Neural cell (in vitro differentiated cells): ENCODE results near the gene GALNT11. TPM values are rescaled to one million over a fixed set of nuclear protein-coding genes. Genes with fewer than 3 reads are reported as not detected.

Experiments
- H2AFZ ChIP-seq: fragments of 200-600, 300-800 bp; sonication (generic), shearing (Covaris generic); 2 replicates; pipeline ENCODE4 v1.6.0; 2014; ENCODE audit warnings: low read depth, mild to moderate bottlenecking, antibody characterized with exemption, low read length, moderate library complexity
- H3F3A ChIP-seq: fragments of 200-600 bp; shearing (Covaris generic); 2 replicates; pipeline ENCODE4 v1.6.1; 2016; ENCODE audit warnings: mild to moderate bottlenecking, moderate library complexity, mixed read lengths, antibody characterized with exemption, low read length; ENCODE audit not compliant: insufficient read depth, poor library complexity, severe bottlenecking
- H3K27ac ChIP-seq: fragments of 200-600, 300-800 bp; sonication (generic), shearing (Covaris generic); 2 replicates; pipeline ENCODE4 v1.5.1; 2014; ENCODE audit warnings: mild to moderate bottlenecking, low read length, moderate library complexity
- H3K27me3 ChIP-seq: fragments of 300-800, 200-600 bp; sonication (generic), shearing (Covaris generic); 2 replicates; pipeline ENCODE4 v1.6.0; 2014; ENCODE audit warnings: mild to moderate bottlenecking, low read depth, low read length, moderate library complexity; ENCODE audit not compliant: insufficient read depth
- H3K36me3 ChIP-seq: fragments of 300-800, 200-600 bp; sonication (generic), shearing (Covaris generic); 2 replicates; pipeline ENCODE4 v1.5.1; 2014; ENCODE audit warnings: mild to moderate bottlenecking, antibody characterized with exemption, low read length, moderate library complexity; ENCODE audit not compliant: insufficient read depth
- H3K4me2 ChIP-seq: fragments of 300-800, 200-600 bp; sonication (generic), shearing (Covaris generic); 2 replicates; pipeline ENCODE4 v1.6.0; 2014; ENCODE audit warnings: mild to moderate bottlenecking, low read length
- H3K4me3 ChIP-seq: fragments of 300-800, 200-600 bp; sonication (generic), shearing (Covaris generic); 2 replicates; pipeline ENCODE4 v1.5.1; 2014; ENCODE audit warnings: mild to moderate bottlenecking, low read length, moderate library complexity
- H3K79me2 ChIP-seq: fragments of 200-600 bp; shearing (Covaris generic); replicated peaks from 2 replicates; pipeline ENCODE4 v1.6.0; 2014; ENCODE audit warnings: mild to moderate bottlenecking, low read length, moderate library complexity; ENCODE audit not compliant: insufficient read depth
- H3K9ac ChIP-seq: fragments of 300-800, 200-600 bp; sonication (generic), shearing (Covaris generic); 2 replicates; pipeline ENCODE4 v1.6.1; 2016; ENCODE audit warnings: mild to moderate bottlenecking, low read length, mixed read lengths
- H3K9me2 ChIP-seq: fragments of 200-600 bp; shearing (Covaris generic); 2 replicates; pipeline ENCODE4 v1.6.1; 2016; ENCODE audit warnings: mild to moderate bottlenecking, low read length, mixed read lengths; ENCODE audit not compliant: insufficient read depth
- H3K9me3 ChIP-seq: fragments of 200-600, 300-800 bp; sonication (generic), shearing (Covaris generic); 2 replicates; pipeline ENCODE4 v1.6.1; 2016; ENCODE audit warnings: mild to moderate bottlenecking, mixed run types, low read length, moderate library complexity, mixed read lengths
- H4K20me1 ChIP-seq: fragments of 200-600 bp; shearing (Covaris generic); 2 replicates; pipeline ENCODE4 v1.6.1; 2016; ENCODE audit warnings: mild to moderate bottlenecking, mixed run types; ENCODE audit not compliant: insufficient read depth
- EP300 ChIP-seq: fragments of 450-650 bp; conservative IDR thresholded peaks from 2 replicates; pipeline ENCODE4 v1.6.1; 2014; ENCODE audit warnings: antibody characterized with exemption, mild to moderate bottlenecking, moderate library complexity; ENCODE audit not compliant: poor library complexity, severe bottlenecking
- EZH2 ChIP-seq: fragments of 200-600, 300-800 bp; shearing (Covaris generic), sonication (generic); IDR thresholded peaks from 2 replicates; pipeline ENCODE4 v1.6.1; 2014; ENCODE audit warnings: antibody characterized with exemption, low read length, borderline replicate concordance, mild to moderate bottlenecking; ENCODE audit not compliant: insufficient read depth, poor library complexity, severe bottlenecking
- MXI1 ChIP-seq: fragments of 450-650 bp; conservative IDR thresholded peaks from 2 replicates; pipeline ENCODE4 v1.6.1; 2014; ENCODE audit warnings: antibody characterized with exemption, mild to moderate bottlenecking; ENCODE audit not compliant: poor library complexity, severe bottlenecking
- POLR2AphosphoS5 ChIP-seq: IDR thresholded peaks from 2 replicates; pipeline ENCODE4 v1.6.1; 2012
- RAD21 ChIP-seq: fragments of 450-650 bp; conservative IDR thresholded peaks from 2 replicates; pipeline ENCODE4 v1.6.1; 2014; ENCODE audit warnings: antibody characterized with exemption, mild to moderate bottlenecking, moderate library complexity
- SMC3 ChIP-seq: fragments of 450-650 bp; conservative IDR thresholded peaks from 2 replicates; pipeline ENCODE4 v1.6.1; 2014; ENCODE audit warnings: antibody characterized with exemption, mild to moderate bottlenecking, moderate library complexity; ENCODE audit not compliant: poor library complexity
- TAF1 ChIP-seq: IDR thresholded peaks from 2 replicates; pipeline ENCODE4 v1.6.1; 2012; ENCODE audit warnings: low read depth
- polyA plus RNA-seq: library from polyadenylated mRNA; depleted of rRNA; stranded (reverse); fragments of >200 nt; gene quantifications from 2 replicates; pipeline ENCODE4 v1.2.3, GENCODE V29; 2014
- TF ChIP-seq, protein P1 (sequence below): fragments of 450-650 bp; IDR thresholded peaks from 2 replicates; pipeline ENCODE4 v1.5.1; 2014; ENCODE audit warnings: antibody characterized with exemption, mild to moderate bottlenecking, moderate library complexity; ENCODE audit not compliant: poor library complexity, severe bottlenecking
- TF ChIP-seq, protein P2 (sequence below): IDR thresholded peaks from 2 replicates; pipeline ENCODE4 v1.6.1; 2012; ENCODE audit warnings: borderline replicate concordance

Gene GALNT11
- polyA plus RNA-seq, 1 donor from 2014 or later = 118 TPM

DNA sequence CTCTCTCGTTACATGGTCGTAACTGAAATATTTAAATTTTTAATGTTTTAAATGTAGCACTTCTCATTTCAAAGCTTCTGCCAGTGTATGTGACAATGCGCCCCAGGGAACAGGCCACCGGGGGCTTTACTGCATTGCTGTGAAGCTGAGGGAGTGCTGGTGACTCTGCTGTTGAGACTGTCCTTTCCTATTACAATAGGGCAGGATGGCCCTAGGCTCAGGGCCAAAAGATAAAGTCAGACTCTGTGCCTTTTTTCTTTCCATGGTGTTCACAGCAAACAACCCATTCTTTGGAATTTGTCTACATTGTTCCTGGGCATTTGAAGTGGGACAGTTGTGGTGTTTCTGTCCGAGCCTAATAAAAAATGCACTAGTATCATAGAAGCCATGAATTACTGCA lies 107.3 kb downstream of the GALNT11 start:
- Histone ChIP-seq H3F3A (no peaks in the 10 kb centered on the region), H4K20me1 (no peaks in the 10 kb centered on the region), H3K9ac (no peak overlapping the region), H3K36me3 (peaks cover 17% of the 10 kb centered on the region), H3K27ac (no peak overlapping the region), H3K27me3 (no peaks in the 10 kb centered on the region), H3K9me2 (no peaks in the 10 kb centered on the region), H2AFZ (no peak overlapping the region), H3K4me2 (no peak overlapping the region), H3K9me3 (no peaks in the 10 kb centered on the region), H3K79me2 (no peaks in the 10 kb centered on the region), H3K4me3 (no peak overlapping the region)
- TF ChIP-seq, protein P1, sequence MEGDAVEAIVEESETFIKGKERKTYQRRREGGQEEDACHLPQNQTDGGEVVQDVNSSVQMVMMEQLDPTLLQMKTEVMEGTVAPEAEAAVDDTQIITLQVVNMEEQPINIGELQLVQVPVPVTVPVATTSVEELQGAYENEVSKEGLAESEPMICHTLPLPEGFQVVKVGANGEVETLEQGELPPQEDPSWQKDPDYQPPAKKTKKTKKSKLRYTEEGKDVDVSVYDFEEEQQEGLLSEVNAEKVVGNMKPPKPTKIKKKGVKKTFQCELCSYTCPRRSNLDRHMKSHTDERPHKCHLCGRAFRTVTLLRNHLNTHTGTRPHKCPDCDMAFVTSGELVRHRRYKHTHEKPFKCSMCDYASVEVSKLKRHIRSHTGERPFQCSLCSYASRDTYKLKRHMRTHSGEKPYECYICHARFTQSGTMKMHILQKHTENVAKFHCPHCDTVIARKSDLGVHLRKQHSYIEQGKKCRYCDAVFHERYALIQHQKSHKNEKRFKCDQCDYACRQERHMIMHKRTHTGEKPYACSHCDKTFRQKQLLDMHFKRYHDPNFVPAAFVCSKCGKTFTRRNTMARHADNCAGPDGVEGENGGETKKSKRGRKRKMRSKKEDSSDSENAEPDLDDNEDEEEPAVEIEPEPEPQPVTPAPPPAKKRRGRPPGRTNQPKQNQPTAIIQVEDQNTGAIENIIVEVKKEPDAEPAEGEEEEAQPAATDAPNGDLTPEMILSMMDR = no peak
- TF ChIP-seq MXI1 = no peak
- TF ChIP-seq EZH2 = no peak
- TF ChIP-seq POLR2AphosphoS5 = no peak
- TF ChIP-seq, protein P2, sequence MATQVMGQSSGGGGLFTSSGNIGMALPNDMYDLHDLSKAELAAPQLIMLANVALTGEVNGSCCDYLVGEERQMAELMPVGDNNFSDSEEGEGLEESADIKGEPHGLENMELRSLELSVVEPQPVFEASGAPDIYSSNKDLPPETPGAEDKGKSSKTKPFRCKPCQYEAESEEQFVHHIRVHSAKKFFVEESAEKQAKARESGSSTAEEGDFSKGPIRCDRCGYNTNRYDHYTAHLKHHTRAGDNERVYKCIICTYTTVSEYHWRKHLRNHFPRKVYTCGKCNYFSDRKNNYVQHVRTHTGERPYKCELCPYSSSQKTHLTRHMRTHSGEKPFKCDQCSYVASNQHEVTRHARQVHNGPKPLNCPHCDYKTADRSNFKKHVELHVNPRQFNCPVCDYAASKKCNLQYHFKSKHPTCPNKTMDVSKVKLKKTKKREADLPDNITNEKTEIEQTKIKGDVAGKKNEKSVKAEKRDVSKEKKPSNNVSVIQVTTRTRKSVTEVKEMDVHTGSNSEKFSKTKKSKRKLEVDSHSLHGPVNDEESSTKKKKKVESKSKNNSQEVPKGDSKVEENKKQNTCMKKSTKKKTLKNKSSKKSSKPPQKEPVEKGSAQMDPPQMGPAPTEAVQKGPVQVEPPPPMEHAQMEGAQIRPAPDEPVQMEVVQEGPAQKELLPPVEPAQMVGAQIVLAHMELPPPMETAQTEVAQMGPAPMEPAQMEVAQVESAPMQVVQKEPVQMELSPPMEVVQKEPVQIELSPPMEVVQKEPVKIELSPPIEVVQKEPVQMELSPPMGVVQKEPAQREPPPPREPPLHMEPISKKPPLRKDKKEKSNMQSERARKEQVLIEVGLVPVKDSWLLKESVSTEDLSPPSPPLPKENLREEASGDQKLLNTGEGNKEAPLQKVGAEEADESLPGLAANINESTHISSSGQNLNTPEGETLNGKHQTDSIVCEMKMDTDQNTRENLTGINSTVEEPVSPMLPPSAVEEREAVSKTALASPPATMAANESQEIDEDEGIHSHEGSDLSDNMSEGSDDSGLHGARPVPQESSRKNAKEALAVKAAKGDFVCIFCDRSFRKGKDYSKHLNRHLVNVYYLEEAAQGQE = no peak
- no peak for TF ChIP-seq EP300
- TF ChIP-seq SMC3 = no peak
- no peak for TF ChIP-seq TAF1
- no peak for TF ChIP-seq RAD21

DNA sequence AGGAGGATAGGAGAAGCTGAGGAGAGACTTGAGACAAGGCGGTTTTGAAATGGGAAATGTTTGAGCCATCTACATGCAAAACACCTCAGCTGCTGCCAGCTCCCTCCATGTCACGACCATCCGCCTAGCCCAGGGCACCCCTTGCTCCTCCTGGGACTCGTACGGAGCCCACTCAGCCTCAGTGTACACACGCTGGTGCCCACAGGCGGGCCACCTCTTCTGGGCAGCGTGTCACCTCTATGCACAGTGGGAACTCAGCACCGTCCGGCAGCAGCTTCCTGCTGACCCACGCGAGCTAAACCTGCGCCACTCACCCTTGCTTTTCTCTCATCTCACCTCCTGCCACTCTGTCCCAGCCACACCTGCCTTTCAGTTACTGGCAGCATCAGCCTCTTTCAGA lies 108.3 kb downstream of the GALNT11 start:
- Histone ChIP-seq H3K9me2 (no peaks in the 10 kb centered on the region), H3K79me2 (no peaks in the 10 kb centered on the region), H3K9ac (no peak overlapping the region), H2AFZ (no peak overlapping the region), H3K4me3 (no peak overlapping the region), H4K20me1 (no peaks in the 10 kb centered on the region), H3K36me3 (peaks cover 23% of the 10 kb centered on the region), H3F3A (no peaks in the 10 kb centered on the region), H3K4me2 (no peak overlapping the region), H3K27me3 (no peaks in the 10 kb centered on the region), H3K9me3 (no peaks in the 10 kb centered on the region), H3K27ac (no peak overlapping the region)
- TF ChIP-seq TAF1 (no peak), RAD21 (no peak), SMC3 (no peak), EP300 (no peak), MXI1 (no peak), POLR2AphosphoS5 (no peak), EZH2 (no peak)
- TF ChIP-seq, protein P1 = no peak
- TF ChIP-seq, protein P2 = no peak
